Activated CD4-positive, alpha-beta T cell treated with anti-CD3 and anti-CD28 coated beads for 36 hours (primary cell): ENCODE data around the gene PRDM2. TPM values are rescaled to one million over a fixed set of nuclear protein-coding genes. Genes with fewer than 3 reads are reported as not detected.
A peak's percentile ranks its signal among the peaks of the same experiment; 100 is the strongest.

Source experiments
- ATAC-seq: fragments of 200-7000 bp; cut with Tn5 transposase; one replicate; pipeline ENCODE4 v1.10.0; 2021; ENCODE audit warnings: mild to moderate bottlenecking, moderate library complexity
- CTCF ChIA-PET: fragments of 350-600 bp; sonication (Branson Sonifier 250); formaldehyde crosslinking; loops from one replicate; lab custom pipeline; 2021; ENCODE audit warnings: antibody characterized with exemption; lab: Charles Lee
- POLR2A ChIA-PET: fragments of 350-600 bp; sonication (Branson Sonifier 250); formaldehyde crosslinking; loops from one replicate; lab custom pipeline; 2021; ENCODE audit warnings: antibody characterized with exemption, inconsistent platforms; lab: Charles Lee
- DNase-seq: peaks from one replicate; pipeline ENCODE4 v3.0.0-alpha.2; 2020
- H3K27ac Mint-ChIP-seq: one replicate; pipeline ENCODE4 v1.8.0; 2021; ENCODE audit warnings: mixed read lengths
- H3K27me3 Mint-ChIP-seq: one replicate; pipeline ENCODE4 v1.8.0; 2021; ENCODE audit warnings: mixed read lengths
- H3K36me3 Mint-ChIP-seq: one replicate; pipeline ENCODE4 v1.8.0; 2021; ENCODE audit warnings: low read depth, mixed read lengths
- H3K4me1 Mint-ChIP-seq: one replicate; pipeline ENCODE4 v1.8.0; 2021; ENCODE audit warnings: mixed read lengths
- H3K4me3 Mint-ChIP-seq: one replicate; pipeline ENCODE4 v1.8.0; 2021; ENCODE audit warnings: mild to moderate bottlenecking, moderate library complexity, mixed read lengths
- H3K9me3 Mint-ChIP-seq: one replicate; pipeline ENCODE4 v1.8.0; 2021; ENCODE audit warnings: low read depth, mixed read lengths
- intact Hi-C, 2 experiments: fragments of 100-400 bp; cut with DNase I in 1 of 2; cut with micrococcal nuclease in 1 of 2; formaldehyde crosslinking; loops; one replicate each; pipeline versions ENCODE4 v1.14.2 to v1.15.1; 2022 to 2024; cut with DNase I, micrococcal nuclease
- total RNA-seq, 2 experiments: library from RNA; stranded (reverse); gene quantifications; one replicate each; pipeline ENCODE4 v1.2.3, GENCODE V29; 2021

Gene PRDM2
- total RNA-seq, 2 experiments from 2014 or later = 36.2 to 46.7 TPM

DNA sequence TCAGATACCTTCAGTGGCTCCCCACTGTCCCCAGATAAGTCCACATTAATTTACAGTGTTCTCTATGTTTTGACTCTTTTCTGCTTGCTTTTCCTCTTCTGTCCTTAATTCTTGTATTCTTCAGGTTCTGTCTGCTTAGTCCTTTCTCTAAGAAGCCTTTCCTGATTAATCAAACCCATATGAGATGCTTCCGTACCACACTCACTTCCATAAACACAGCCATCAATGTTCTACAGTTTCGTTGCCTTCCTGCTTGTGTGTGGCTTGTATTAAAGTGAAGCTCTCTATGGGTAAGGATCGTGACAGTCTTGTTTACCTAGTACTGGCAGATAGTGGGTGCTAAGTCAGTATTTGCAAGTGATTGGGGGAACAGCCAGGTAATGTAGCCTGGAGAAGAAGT lies 75.9 kb downstream of the PRDM2 start:
- Mint-ChIP-seq H3K9me3 (no peaks in the 10 kb centered on the region), H3K36me3 (peaks cover 32% of the 10 kb centered on the region), H3K27ac (no peak overlapping the region), H3K4me3 (no peak overlapping the region), H3K4me1 (peaks cover 18% of the 10 kb centered on the region), H3K27me3 (no peaks in the 10 kb centered on the region)
- DNase-seq = no peak
- intact Hi-C loops = no loop called here
- ChIA-PET CTCF (interaction anchor here (1.2 kb wide), 1 partner anchor 88 kb away, joined by 3 read pairs; no protein-coding TSS in a partner anchor), POLR2A (no interaction called here)
- ATAC-seq = no peak

DNA sequence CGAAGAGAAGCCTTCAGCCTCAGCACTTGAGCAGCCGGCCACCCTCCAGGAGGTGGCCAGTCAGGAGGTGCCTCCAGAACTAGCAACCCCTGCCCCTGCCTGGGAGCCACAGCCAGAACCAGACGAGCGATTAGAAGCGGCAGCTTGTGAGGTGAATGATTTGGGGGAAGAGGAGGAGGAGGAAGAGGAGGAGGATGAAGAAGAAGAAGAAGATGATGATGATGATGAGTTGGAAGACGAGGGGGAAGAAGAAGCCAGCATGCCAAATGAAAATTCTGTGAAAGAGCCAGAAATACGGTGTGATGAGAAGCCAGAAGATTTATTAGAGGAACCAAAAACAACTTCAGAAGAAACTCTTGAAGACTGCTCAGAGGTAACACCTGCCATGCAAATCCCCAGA lies 78.4 kb downstream of the PRDM2 start:
- H3K9me3 Mint-ChIP-seq = no peaks in the 10 kb centered on the region
- CTCF ChIA-PET = no interaction called here

DNA sequence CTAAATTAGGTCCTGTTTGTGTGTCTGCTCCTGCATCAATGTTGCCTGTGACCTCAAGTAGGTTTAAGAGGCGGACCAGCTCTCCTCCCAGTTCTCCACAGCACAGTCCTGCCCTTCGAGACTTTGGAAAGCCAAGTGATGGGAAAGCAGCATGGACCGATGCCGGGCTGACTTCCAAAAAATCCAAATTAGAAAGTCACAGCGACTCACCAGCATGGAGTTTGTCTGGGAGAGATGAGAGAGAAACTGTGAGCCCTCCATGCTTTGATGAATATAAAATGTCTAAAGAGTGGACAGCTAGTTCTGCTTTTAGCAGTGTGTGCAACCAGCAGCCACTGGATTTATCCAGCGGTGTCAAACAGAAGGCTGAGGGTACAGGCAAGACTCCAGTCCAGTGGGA lies 79.9 kb downstream of the PRDM2 start:
- DNase-seq (no peak), ATAC-seq (no peak)
- intact Hi-C loops = no loop called here
- H3K27ac Mint-ChIP-seq = no peak overlapping the region
- peaks cover 49% of the 10 kb centered on the region for H3K4me1 Mint-ChIP-seq
- no peak overlapping the region for H3K4me3 Mint-ChIP-seq
- H3K27me3 Mint-ChIP-seq = no peaks in the 10 kb centered on the region
- peaks cover 56% of the 10 kb centered on the region for H3K36me3 Mint-ChIP-seq
- no peaks in the 10 kb centered on the region for H3K9me3 Mint-ChIP-seq
- POLR2A ChIA-PET = no interaction called here
- CTCF ChIA-PET = no interaction called here

More for the DNA sequence above, 78.4 kb downstream of the PRDM2 start:
- no peak for ATAC-seq
- H3K4me1 Mint-ChIP-seq = peaks cover 37% of the 10 kb centered on the region
- DNase-seq = no peak
- intact Hi-C loops = no loop called here
- POLR2A ChIA-PET = no interaction called here
- H3K36me3 Mint-ChIP-seq = peaks cover 49% of the 10 kb centered on the region
- H3K27me3 Mint-ChIP-seq = no peaks in the 10 kb centered on the region
- H3K27ac Mint-ChIP-seq = no peak overlapping the region
- H3K4me3 Mint-ChIP-seq = no peak overlapping the region

DNA sequence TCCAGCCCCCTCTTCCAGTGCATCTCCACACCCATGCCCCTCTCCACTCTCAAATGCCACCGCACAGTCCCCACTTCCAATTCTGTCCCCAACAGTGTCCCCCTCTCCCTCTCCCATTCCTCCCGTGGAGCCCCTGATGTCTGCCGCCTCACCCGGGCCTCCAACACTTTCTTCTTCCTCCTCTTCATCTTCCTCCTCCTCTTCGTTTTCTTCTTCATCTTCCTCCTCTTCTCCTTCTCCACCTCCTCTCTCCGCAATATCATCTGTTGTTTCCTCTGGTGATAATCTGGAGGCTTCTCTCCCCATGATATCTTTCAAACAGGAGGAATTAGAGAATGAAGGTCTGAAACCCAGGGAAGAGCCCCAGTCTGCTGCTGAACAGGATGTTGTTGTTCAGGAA lies 80.8 kb downstream of the PRDM2 start:
- H3K27me3 Mint-ChIP-seq = no peaks in the 10 kb centered on the region
- no peaks in the 10 kb centered on the region for H3K9me3 Mint-ChIP-seq
- no peak for ATAC-seq
- DNase-seq = no peak
- H3K27ac Mint-ChIP-seq = peak overlapping the region; percentile 76
- intact Hi-C loops = no loop called here
- ChIA-PET POLR2A (interaction anchor here (0.7 kb wide), 1 partner anchor 11 kb away, joined by 3 read pairs; no protein-coding TSS in a partner anchor), CTCF (no interaction called here)
- peaks cover 49% of the 10 kb centered on the region for H3K4me1 Mint-ChIP-seq
- H3K4me3 Mint-ChIP-seq = no peak overlapping the region
- H3K36me3 Mint-ChIP-seq = peaks cover 56% of the 10 kb centered on the region

DNA sequence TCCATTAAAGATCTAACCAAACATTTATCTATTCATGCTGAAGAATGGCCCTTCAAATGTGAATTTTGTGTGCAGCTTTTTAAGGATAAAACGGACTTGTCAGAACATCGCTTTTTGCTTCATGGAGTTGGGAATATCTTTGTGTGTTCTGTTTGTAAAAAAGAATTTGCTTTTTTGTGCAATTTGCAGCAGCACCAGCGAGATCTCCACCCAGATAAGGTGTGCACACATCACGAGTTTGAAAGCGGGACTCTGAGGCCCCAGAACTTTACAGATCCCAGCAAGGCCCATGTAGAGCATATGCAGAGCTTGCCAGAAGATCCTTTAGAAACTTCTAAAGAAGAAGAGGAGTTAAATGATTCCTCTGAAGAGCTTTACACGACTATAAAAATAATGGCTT lies 81.2 kb downstream of the PRDM2 start:
- Mint-ChIP-seq H3K27ac (peak overlapping the region; percentile 76), H3K36me3 (peaks cover 57% of the 10 kb centered on the region), H3K9me3 (no peaks in the 10 kb centered on the region), H3K4me3 (no peak overlapping the region), H3K4me1 (peaks cover 50% of the 10 kb centered on the region), H3K27me3 (no peaks in the 10 kb centered on the region)
- ChIA-PET CTCF (interaction anchor here (1.1 kb wide), 2 partner anchors 11 to 88 kb away, joined by 3 read pairs; no protein-coding TSS in a partner anchor), POLR2A (interaction anchor here (0.7 kb wide), 1 partner anchor 11 kb away, joined by 3 read pairs; no protein-coding TSS in a partner anchor)
- intact Hi-C loops = no loop called here
- DNase-seq (no peak), ATAC-seq (no peak)

DNA sequence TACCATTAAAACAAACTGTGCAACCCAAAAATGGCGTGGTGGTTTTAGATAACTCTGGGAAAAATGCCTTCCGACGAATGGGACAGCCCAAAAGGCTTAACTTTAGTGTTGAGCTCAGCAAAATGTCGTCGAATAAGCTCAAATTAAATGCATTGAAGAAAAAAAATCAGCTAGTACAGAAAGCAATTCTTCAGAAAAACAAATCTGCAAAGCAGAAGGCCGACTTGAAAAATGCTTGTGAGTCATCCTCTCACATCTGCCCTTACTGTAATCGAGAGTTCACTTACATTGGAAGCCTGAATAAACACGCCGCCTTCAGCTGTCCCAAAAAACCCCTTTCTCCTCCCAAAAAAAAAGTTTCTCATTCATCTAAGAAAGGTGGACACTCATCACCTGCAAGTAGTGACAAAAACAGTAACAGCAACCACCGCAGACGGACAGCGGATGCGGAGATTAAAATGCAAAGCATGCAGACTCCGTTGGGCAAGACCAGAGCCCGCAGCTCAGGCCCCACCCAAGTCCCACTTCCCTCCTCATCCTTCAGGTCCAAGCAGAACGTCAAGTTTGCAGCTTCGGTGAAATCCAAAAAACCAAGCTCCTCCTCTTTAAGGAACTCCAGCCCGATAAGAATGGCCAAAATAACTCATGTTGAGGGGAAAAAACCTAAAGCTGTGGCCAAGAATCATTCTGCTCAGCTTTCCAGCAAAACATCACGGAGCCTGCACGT lies 82.1 kb downstream of the PRDM2 start:
- H3K4me3 Mint-ChIP-seq = no peak overlapping the region
- CTCF ChIA-PET = interaction anchor here (1.1 to 1.4 kb wide), 4 partner anchors 10 to 89 kb away, joined by 3 to 5 read pairs (median 4); no protein-coding TSS in a partner anchor
- peak; percentile 75 for ATAC-seq

DNA sequence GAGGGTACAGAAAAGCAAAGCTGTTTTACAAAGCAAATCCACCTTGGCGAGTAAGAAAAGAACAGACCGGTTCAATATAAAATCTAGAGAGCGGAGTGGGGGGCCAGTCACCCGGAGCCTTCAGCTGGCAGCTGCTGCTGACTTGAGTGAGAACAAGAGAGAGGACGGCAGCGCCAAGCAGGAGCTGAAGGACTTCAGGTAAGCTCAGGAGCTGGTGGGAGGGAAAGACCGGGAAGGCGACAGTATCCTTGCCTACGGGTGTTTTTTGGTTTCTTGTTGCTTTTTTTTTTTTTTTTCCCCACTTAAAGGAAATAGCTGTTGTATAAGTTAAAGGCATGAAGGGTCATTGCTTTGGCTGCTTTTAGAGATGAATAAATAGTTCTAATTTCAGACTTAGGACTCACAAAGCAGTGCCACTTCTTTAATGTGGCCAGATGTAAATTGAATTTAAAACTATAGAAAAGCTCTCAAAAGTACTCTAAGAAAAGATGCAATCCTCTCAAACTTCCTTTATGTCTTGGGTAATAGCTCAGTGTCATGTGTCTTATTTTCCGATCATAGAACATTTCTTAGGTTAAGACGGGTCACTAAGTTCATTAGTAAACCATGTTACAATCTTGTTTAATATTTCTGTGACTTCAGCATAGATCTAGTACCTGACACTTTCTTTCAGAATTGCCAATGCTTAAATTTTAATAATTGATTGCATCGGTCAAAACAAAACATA lies 82.8 kb downstream of the PRDM2 start:
- no peaks in the 10 kb centered on the region for H3K27me3 Mint-ChIP-seq
- ATAC-seq (no peak), DNase-seq (no peak)
- intact Hi-C loops = loop anchor here in 1 of 2 experiments (2.0 kb wide), 1 partner anchor 20 kb away; no protein-coding TSS in a partner anchor
- H3K36me3 Mint-ChIP-seq = peaks cover 66% of the 10 kb centered on the region
- H3K27ac Mint-ChIP-seq = no peak overlapping the region
- H3K4me1 Mint-ChIP-seq = peaks cover 55% of the 10 kb centered on the region
- H3K4me3 Mint-ChIP-seq = no peak overlapping the region
- CTCF ChIA-PET = interaction anchor here (0.7 to 1.4 kb wide), 4 partner anchors 10 to 57 kb away, joined by 3 to 6 read pairs (median 4); no protein-coding TSS in a partner anchor
- POLR2A ChIA-PET = interaction anchor here (0.7 kb wide), 1 partner anchor 18 kb away, joined by 3 read pairs; no protein-coding TSS in a partner anchor
- H3K9me3 Mint-ChIP-seq = no peaks in the 10 kb centered on the region

More for the DNA sequence above, 82.1 kb downstream of the PRDM2 start:
- H3K36me3 Mint-ChIP-seq = peaks cover 62% of the 10 kb centered on the region
- H3K27me3 Mint-ChIP-seq = no peaks in the 10 kb centered on the region
- H3K9me3 Mint-ChIP-seq = no peaks in the 10 kb centered on the region
- no peak for DNase-seq
- intact Hi-C loops = loop anchor here in 1 of 2 experiments (2.0 kb wide), 1 partner anchor 19 kb away; no protein-coding TSS in a partner anchor
- H3K27ac Mint-ChIP-seq = peak overlapping the region; percentile 76
- H3K4me1 Mint-ChIP-seq = peaks cover 52% of the 10 kb centered on the region
- POLR2A ChIA-PET = interaction anchor here (0.7 kb wide), 1 partner anchor 17 kb away, joined by 3 read pairs; no protein-coding TSS in a partner anchor

DNA sequence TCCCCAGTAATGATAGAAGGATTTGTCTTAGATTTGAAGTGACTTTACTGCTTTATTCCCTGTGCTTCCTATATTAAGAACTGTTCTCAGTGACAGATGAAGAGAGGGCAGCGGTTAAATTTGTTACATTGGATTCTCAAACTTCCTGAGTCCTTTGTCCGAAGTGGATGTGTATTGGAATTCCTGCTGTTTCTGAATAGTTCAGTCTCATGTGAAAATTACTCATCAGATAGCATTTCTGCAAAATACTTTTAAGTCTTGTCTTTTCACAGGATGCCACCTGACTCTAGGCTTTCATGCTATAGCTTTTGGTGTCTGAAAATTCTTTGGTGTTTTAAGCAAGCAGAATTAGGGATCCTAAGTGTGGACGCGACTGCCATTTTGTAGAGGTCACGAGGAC lies 83.6 kb downstream of the PRDM2 start:
- Mint-ChIP-seq H3K36me3 (peaks cover 66% of the 10 kb centered on the region), H3K27ac (peak overlapping the region; percentile 24), H3K27me3 (no peaks in the 10 kb centered on the region), H3K9me3 (no peaks in the 10 kb centered on the region), H3K4me1 (peaks cover 55% of the 10 kb centered on the region), H3K4me3 (no peak overlapping the region)
- intact Hi-C loops = loop anchor here in 1 of 2 experiments (2.0 kb wide), 1 partner anchor 21 kb away; no protein-coding TSS in a partner anchor
- DNase-seq (no peak), ATAC-seq (no peak)
- ChIA-PET POLR2A (no interaction called here), CTCF (interaction anchor here (1.4 kb wide), 1 partner anchor 9 kb away, joined by 6 read pairs; no protein-coding TSS in a partner anchor)

DNA sequence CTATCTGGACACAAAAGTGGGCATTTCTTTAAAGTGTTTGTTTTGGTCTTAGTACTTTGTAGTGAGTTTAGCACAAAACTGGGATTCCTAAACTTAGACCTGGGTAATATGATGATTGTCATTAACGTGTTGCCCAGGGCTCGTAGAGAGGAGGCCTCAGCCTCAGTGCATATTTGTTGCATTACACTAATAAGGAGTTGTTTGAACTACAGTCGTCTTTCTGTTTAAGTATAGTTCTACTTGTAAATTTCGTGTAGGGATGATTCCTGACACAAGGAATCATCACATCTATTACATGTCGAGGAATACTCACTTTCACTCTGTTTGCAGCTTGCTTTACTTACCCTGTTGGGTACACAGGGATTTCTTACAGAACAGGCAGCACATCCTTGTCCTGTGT lies 85.0 kb downstream of the PRDM2 start:
- CTCF ChIA-PET = no interaction called here
- Mint-ChIP-seq H3K4me3 (no peak overlapping the region), H3K27me3 (no peaks in the 10 kb centered on the region), H3K36me3 (peaks cover 57% of the 10 kb centered on the region), H3K27ac (no peak overlapping the region), H3K9me3 (no peaks in the 10 kb centered on the region), H3K4me1 (peaks cover 58% of the 10 kb centered on the region)
- intact Hi-C loops = no loop called here
- ATAC-seq (no peak), DNase-seq (no peak)
- POLR2A ChIA-PET = no interaction called here

DNA sequence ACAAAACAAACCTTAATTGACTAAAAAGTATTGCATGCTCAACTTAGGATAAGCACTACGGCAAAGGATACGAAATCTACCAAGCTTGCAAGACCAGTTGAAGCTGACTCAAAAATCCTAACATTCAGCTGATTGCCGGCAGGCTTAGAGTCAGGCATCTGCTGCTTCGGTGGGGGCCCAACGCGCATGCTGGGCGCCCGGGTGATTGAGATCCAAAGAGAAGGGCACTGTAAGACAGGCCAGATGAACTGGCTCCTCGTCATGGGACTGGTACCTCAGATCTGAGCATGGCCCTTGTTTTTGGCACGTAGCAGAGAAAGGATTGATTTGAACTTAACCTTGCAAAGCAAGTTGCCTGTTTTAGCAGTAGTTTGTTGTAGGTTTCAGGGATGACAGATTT lies 86.6 kb downstream of the PRDM2 start:
- peaks cover 52% of the 10 kb centered on the region for H3K36me3 Mint-ChIP-seq
- H3K27me3 Mint-ChIP-seq = no peaks in the 10 kb centered on the region
- no peak for ATAC-seq
- no peak overlapping the region for H3K4me3 Mint-ChIP-seq
- CTCF ChIA-PET = interaction anchor here (0.6 kb wide), 1 partner anchor 103 kb away, joined by 3 read pairs; no protein-coding TSS in a partner anchor
- no peak for DNase-seq
- no peaks in the 10 kb centered on the region for H3K9me3 Mint-ChIP-seq
- POLR2A ChIA-PET = no interaction called here
- no peak overlapping the region for H3K27ac Mint-ChIP-seq
- intact Hi-C loops = no loop called here
- peaks cover 52% of the 10 kb centered on the region for H3K4me1 Mint-ChIP-seq

DNA sequence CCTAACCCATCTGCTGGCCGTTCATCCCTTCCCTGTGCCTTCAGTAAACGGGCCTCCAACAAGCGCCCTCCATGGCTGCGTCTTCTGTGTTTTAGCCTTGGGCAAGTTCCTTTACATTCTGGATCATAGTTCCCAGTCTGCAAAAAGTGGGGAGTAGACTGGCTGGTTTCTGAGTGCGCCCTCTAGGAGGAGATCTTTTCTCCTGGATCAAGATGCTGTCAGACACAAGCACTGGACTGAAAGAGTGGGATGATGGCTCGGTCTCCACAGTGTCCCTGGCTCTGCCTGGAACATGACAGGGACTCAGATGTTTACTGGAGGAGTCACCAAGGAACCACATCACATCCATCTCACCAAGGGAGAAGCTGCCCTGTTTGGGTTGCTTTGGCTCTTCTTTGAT lies 88.8 kb downstream of the PRDM2 start:
- H3K4me1 Mint-ChIP-seq = peaks cover 45% of the 10 kb centered on the region
- no peak overlapping the region for H3K4me3 Mint-ChIP-seq
- CTCF ChIA-PET = interaction anchor here (0.7 kb wide), 1 partner anchor 1388 kb away, joined by 3 read pairs; no protein-coding TSS in a partner anchor
- H3K27ac Mint-ChIP-seq = no peak overlapping the region
- no peak for ATAC-seq
- H3K27me3 Mint-ChIP-seq = no peaks in the 10 kb centered on the region
- POLR2A ChIA-PET = interaction anchor here (0.6 kb wide), 1 partner anchor 60 kb away, joined by 3 read pairs; no protein-coding TSS in a partner anchor
- no peak for DNase-seq
- peaks cover 36% of the 10 kb centered on the region for H3K36me3 Mint-ChIP-seq
- no peaks in the 10 kb centered on the region for H3K9me3 Mint-ChIP-seq
- intact Hi-C loops = no loop called here
